ENCODE results near the gene POLR1F.

GRCh38 chr7:19715499-19715898, 6.7 kb upstream of the POLR1F start:
- TF ChIP-seq CREB1 (CRISPR knock-in tag; IDR thresholded peaks at IDR 0.05; ENCODE audit: low read depth) = no peak
- TF ChIP-seq, protein P1, sequence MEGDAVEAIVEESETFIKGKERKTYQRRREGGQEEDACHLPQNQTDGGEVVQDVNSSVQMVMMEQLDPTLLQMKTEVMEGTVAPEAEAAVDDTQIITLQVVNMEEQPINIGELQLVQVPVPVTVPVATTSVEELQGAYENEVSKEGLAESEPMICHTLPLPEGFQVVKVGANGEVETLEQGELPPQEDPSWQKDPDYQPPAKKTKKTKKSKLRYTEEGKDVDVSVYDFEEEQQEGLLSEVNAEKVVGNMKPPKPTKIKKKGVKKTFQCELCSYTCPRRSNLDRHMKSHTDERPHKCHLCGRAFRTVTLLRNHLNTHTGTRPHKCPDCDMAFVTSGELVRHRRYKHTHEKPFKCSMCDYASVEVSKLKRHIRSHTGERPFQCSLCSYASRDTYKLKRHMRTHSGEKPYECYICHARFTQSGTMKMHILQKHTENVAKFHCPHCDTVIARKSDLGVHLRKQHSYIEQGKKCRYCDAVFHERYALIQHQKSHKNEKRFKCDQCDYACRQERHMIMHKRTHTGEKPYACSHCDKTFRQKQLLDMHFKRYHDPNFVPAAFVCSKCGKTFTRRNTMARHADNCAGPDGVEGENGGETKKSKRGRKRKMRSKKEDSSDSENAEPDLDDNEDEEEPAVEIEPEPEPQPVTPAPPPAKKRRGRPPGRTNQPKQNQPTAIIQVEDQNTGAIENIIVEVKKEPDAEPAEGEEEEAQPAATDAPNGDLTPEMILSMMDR (conservative IDR thresholded peaks at IDR 0.05; ENCODE audit: low read depth in 2 of 2) = no peak
- no peak for TF ChIP-seq POLR2AphosphoS5 (IDR thresholded peaks at IDR 0.05; ENCODE audit: low read depth)
- TF ChIP-seq, protein P2, sequence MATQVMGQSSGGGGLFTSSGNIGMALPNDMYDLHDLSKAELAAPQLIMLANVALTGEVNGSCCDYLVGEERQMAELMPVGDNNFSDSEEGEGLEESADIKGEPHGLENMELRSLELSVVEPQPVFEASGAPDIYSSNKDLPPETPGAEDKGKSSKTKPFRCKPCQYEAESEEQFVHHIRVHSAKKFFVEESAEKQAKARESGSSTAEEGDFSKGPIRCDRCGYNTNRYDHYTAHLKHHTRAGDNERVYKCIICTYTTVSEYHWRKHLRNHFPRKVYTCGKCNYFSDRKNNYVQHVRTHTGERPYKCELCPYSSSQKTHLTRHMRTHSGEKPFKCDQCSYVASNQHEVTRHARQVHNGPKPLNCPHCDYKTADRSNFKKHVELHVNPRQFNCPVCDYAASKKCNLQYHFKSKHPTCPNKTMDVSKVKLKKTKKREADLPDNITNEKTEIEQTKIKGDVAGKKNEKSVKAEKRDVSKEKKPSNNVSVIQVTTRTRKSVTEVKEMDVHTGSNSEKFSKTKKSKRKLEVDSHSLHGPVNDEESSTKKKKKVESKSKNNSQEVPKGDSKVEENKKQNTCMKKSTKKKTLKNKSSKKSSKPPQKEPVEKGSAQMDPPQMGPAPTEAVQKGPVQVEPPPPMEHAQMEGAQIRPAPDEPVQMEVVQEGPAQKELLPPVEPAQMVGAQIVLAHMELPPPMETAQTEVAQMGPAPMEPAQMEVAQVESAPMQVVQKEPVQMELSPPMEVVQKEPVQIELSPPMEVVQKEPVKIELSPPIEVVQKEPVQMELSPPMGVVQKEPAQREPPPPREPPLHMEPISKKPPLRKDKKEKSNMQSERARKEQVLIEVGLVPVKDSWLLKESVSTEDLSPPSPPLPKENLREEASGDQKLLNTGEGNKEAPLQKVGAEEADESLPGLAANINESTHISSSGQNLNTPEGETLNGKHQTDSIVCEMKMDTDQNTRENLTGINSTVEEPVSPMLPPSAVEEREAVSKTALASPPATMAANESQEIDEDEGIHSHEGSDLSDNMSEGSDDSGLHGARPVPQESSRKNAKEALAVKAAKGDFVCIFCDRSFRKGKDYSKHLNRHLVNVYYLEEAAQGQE (IDR thresholded peaks at IDR 0.05; ENCODE audit: unreplicated experiment) = no peak
- TF ChIP-seq EZH2 (IDR thresholded peaks at IDR 0.05; ENCODE audit: low read depth, unreplicated experiment) = no peak
- no peak for TF ChIP-seq ETS1 (IDR thresholded peaks at IDR 0.05)
- no peak for TF ChIP-seq ZNF331 (CRISPR knock-in tag; IDR thresholded peaks at IDR 0.05; ENCODE audit: low read depth)
- TF ChIP-seq EZH2phosphoT487 (IDR thresholded peaks at IDR 0.05; ENCODE audit: unreplicated experiment) = no peak
- no peak for TF ChIP-seq STAT1 (IDR thresholded peaks at IDR 0.05; ENCODE audit: unreplicated experiment)
- TF ChIP-seq JUNB (IDR thresholded peaks at IDR 0.05; ENCODE audit: unreplicated experiment) = no peak
- TF ChIP-seq NANOG (IDR thresholded peaks at IDR 0.05; ENCODE audit: borderline replicate concordance) = no peak
- no peak for TF ChIP-seq ZNF462 (CRISPR knock-in tag; IDR thresholded peaks at IDR 0.05)
